WI38 (cell line): ENCODE data around the gene FASTKD3.

ENCODE experiments used
- H3K4me3 ChIP-seq: 2 replicates; pipeline ENCODE4 v1.5.1; 2011; ENCODE audit warnings: low read depth, mild to moderate bottlenecking, control low read depth, low read length
- TF ChIP-seq, protein P1 (sequence below): IDR thresholded peaks from 2 replicates; pipeline ENCODE4 v1.5.1; 2012; ENCODE audit warnings: low read depth, mild to moderate bottlenecking, control low read depth, low read length

FASTKD3 gene

DNA sequence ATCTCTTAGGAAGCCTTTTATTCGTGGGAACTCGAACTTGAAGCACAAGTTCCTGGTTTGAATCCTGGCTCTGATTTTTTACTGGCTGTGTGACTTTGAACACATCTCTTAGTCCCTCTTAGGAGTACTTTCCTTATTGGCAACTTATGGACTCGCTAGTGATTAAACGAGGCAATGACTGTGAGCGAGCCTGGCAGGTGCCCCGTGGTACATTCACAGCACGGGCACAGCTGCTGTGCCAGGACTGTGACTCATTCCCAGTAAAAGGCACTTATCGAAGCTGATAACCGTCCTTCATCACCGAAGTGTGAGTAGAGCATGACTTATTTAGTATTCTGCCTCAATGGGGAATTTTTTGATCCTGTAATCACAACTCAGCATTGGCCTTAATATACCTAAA lies 40.6 kb downstream of the FASTKD3 start:
- TF ChIP-seq, protein P1, sequence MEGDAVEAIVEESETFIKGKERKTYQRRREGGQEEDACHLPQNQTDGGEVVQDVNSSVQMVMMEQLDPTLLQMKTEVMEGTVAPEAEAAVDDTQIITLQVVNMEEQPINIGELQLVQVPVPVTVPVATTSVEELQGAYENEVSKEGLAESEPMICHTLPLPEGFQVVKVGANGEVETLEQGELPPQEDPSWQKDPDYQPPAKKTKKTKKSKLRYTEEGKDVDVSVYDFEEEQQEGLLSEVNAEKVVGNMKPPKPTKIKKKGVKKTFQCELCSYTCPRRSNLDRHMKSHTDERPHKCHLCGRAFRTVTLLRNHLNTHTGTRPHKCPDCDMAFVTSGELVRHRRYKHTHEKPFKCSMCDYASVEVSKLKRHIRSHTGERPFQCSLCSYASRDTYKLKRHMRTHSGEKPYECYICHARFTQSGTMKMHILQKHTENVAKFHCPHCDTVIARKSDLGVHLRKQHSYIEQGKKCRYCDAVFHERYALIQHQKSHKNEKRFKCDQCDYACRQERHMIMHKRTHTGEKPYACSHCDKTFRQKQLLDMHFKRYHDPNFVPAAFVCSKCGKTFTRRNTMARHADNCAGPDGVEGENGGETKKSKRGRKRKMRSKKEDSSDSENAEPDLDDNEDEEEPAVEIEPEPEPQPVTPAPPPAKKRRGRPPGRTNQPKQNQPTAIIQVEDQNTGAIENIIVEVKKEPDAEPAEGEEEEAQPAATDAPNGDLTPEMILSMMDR = no peak
- H3K4me3 ChIP-seq = no peak overlapping the region

DNA sequence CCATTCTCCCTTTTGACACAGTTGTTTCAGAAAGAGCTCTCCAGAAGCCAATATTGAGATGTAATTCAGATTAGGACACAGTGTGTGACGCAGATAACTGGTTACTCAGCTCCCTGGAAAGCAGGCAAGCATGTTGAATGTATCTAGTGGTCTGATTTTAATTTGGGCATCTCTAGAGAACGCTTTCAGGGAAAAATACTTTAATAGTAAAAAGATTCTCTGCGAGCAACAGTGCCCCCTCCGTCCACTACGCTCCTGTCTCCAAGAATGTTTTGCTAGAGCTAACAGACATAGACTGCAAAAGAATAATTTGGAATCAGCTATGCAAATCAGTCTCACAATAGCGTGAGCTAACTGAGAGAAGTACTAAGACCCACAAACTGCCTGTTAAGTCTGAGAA lies 41.2 kb downstream of the FASTKD3 start:
- H3K4me3 ChIP-seq = no peak overlapping the region
- TF ChIP-seq, protein P1 = no peak

DNA sequence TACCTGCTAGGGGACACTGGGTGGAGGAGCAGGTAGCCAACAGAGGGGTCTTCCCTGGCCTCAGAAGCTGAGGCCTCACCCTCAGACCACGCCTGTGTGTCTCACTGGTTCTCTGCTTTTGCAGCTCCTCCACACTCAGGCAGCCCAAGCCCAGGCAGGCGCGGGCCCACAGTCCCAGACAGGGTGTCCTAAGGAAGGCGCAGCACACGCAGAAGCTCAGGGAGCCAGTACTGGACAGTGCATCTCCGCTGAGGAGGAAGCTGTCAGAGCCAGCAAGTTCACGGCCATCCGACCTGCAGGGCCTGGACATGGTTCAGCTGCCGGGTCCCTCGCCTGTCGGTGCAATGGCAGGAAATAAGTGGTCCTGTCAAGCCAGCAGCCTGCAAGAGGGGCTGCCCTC lies 43.2 kb downstream of the FASTKD3 start:
- TF ChIP-seq, protein P1 = no peak
- H3K4me3 ChIP-seq = no peak overlapping the region

DNA sequence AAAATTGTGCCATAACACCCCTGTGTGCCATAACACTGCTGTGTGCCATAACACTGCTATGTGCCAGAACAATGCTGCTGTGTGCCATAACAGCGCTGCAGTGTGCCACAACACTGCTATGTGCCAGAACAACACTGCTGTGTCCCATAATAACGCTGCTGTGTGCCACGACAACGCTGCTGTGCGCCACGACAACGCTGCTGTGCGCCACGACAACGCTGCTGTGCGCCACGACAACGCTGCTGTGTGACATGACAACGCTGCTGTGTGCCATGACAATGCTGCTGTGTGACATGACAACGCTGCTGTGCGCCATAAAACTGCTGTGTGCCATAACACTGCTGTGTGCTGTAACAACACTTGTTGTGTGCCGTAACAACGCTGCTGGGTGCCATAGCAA lies 43.8 kb downstream of the FASTKD3 start:
- TF ChIP-seq, protein P1 = no peak
- H3K4me3 ChIP-seq = no peak overlapping the region

DNA sequence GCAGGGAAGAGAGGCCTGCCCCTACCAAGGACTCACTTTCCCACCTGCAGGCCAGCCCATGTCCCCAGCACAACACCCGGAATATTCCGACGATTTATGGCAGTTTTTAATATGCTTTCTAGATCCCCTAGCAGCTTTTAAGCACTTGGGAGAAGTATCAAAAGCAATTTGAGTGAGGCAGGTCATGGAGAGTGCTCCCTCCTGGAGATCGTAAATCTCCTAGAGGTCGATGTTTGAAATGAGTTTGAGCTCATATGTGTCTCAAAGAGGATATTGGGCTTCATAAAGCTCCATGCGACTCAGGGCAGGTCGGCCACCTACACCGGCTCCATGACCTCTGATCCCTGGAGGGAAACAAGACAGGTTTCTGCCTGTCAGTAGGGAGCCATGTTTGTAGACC lies 45.2 kb downstream of the FASTKD3 start:
- H3K4me3 ChIP-seq = no peak overlapping the region
- TF ChIP-seq, protein P1 = no peak

DNA sequence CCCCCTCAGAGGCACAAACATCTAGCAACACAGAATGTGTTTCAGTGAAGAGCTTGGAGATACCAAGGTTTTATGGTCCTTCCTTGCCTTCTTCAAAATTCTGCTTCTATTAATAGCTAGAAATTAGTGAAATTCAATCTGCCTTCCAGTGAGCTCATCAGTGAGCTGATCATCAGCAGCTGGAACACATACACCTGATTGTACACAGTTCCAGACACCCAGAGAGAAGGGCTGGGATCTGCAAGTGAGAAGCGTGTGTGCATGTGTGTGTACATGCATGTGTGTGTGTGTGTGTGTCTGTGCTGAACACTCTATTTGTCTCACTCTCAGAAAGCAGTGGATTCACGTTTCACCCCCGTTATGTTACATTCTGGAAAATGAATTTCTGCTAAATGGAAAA lies 46.4 kb downstream of the FASTKD3 start:
- no peak overlapping the region for H3K4me3 ChIP-seq
- TF ChIP-seq, protein P1 = no peak

DNA sequence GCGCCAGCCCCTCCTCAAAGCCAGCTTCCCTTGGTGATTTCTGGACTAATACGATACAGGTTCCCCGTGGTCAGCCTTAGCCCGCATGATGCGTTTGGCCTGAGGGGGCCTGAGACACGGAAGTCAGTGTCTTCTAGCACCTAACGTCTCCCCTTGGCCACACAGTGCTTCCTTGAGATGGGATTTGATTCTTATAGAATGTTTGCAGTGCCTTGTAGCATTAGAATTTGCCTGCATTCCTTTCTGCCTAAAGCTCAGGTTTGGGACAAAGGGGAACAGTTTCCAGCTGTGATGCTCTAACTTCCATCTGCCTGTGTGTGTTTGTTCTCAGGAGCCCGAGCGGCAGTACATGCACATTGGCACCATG lies 52.3 kb downstream of the FASTKD3 start:
- no peak overlapping the region for H3K4me3 ChIP-seq

More for the DNA sequence above, 52.3 kb downstream of the FASTKD3 start:
- TF ChIP-seq, protein P1 = no peak
